Upper lobe of left lung (tissue), 6 donors: ENCODE data around the gene CHRNB4. TPM values are rescaled to one million over a fixed set of nuclear protein-coding genes. Genes with fewer than 3 reads are reported as not detected.

Experiments
- ATAC-seq, 2 donors: fragments of 200-7000 bp; cut with Tn5 transposase; one replicate each; pipeline ENCODE4 v1.9.1; 2022; ENCODE audit warnings: mild to moderate bottlenecking in 2 of 2, moderate library complexity in 2 of 2; ENCODE audit not compliant: low FRiP score in 2 of 2
- DNase-seq, 2 donors: peaks; one replicate each; pipeline ENCODE4 v3.0.0-alpha.2; 2019 to 2020
- H3K27ac ChIP-seq, 4 donors: fragments of 200-600 bp; sonication (generic); one replicate each; pipeline ENCODE4 v1.5.1; 2016 to 2019
- H3K27me3 ChIP-seq, 4 donors: fragments of 200-600 bp; sonication (generic); one replicate each; pipeline ENCODE4 v1.5.1; 2017 to 2019
- H3K36me3 ChIP-seq, 4 donors: fragments of 200-600 bp; sonication (generic); one replicate each; pipeline ENCODE4 v1.5.1; 2016 to 2019
- H3K4me1 ChIP-seq, 4 donors: fragments of 200-600 bp; sonication (generic); one replicate each; pipeline ENCODE4 v1.5.1; 2018 to 2019
- H3K4me3 ChIP-seq, 4 donors: fragments of 200-600 bp; sonication (generic); one replicate each; pipeline ENCODE4 v1.5.1; 2017 to 2019; ENCODE audit warnings: mild to moderate bottlenecking in 2 of 4, moderate library complexity in 1 of 4
- H3K9me3 ChIP-seq, 4 donors: fragments of 200-600 bp; sonication (generic); one replicate each; pipeline ENCODE4 v1.5.1; 2018 to 2019
- EP300 ChIP-seq, 4 donors: sonication (generic); formaldehyde crosslinking; IDR thresholded peaks; one replicate each; pipeline ENCODE4 v1.5.1; 2017; ENCODE audit warnings: antibody characterized with exemption in 4 of 4, control low read depth in 2 of 4
- POLR2A ChIP-seq, 4 donors: fragments of 450-650 bp; IDR thresholded peaks; one replicate each; pipeline ENCODE4 v1.5.1; 2016 to 2017; ENCODE audit warnings: antibody characterized with exemption in 4 of 4, mild to moderate bottlenecking in 2 of 4
- POLR2AphosphoS5 ChIP-seq, 2 donors: sonication (generic); formaldehyde crosslinking; IDR thresholded peaks; one replicate each; pipeline ENCODE4 v1.5.1; 2017; ENCODE audit warnings: antibody characterized with exemption in 2 of 2
- WGBS, 2 donors: methylation state at CpG; one replicate each; pipeline ENCODE4 v1.1.5; 2017 to 2018; 5-methylcytosine and 5-hydroxymethylcytosine counted together
- total RNA-seq, 6 donors: library from RNA; depleted of rRNA in 4 of 6; stranded (reverse); fragments of >200 nt in 4 of 6; gene quantifications; one replicate each; pipeline versions ENCODE4 v1.1.0 to v1.2.1, GENCODE V29; 2016 to 2021
- TF ChIP-seq, protein P1 (sequence below), 6 experiments: fragments of 450-650 bp in 4 of 6; fragments of 200-600 bp in 2 of 6; sonication (generic) in 2 of 6; IDR thresholded peaks; one replicate each; pipeline ENCODE4 v1.5.1; 2016 to 2019; ENCODE audit warnings: antibody characterized with exemption in 6 of 6
- donor health status: DM: no; HTN: no; CAD: no; lungs with moderate emphysema.
- donor health status: DM: no; HTN: yes; CAD: no; lungs with severe emphysema.

CHRNB4 gene
- total RNA-seq, 6 donors from 2014 or later, result not detected

DNA sequence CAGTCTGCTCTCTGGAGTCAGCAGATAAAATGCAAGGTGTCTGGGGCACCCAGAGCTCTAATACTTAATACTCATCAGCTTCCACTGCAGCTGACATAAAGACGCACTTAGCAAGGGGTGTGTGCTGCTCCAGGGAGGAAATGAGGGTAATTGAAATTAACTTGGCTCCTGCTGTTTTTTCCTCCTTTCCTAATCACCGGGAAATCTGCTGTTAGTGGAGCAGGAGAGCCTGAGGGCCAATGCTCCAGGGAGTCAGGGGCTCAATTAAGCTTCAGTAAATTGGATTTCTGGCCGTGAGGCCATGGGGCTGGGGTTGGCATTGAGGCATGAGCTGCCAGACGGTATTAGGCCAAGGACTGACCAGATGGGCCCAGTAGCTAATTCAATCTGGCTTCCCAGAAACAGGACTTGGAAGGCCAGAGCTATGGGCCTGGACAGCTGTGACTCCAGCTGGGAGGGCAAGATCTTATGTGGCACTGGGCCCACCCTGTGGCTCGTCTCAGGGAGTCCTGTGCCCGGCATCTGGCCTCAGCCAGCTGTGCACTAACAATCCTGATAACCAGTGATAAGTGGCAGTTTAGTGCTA is 30.7 kb upstream of the CHRNB4 start:
- ATAC-seq, result no peak
- Histone ChIP-seq H3K9me3 (no peaks in the 10 kb centered on the region), H3K4me1 (no peaks in the 10 kb centered on the region), H3K27me3 (no peaks in the 10 kb centered on the region), H3K27ac (no peak overlapping the region), H3K36me3 (no peaks in the 10 kb centered on the region), H3K4me3 (no peak overlapping the region)
- WGBS, 2 donors, result 63 to 64% methylated on average over 5 to 6 of the region's 6 CpGs
- TF ChIP-seq, protein P1, sequence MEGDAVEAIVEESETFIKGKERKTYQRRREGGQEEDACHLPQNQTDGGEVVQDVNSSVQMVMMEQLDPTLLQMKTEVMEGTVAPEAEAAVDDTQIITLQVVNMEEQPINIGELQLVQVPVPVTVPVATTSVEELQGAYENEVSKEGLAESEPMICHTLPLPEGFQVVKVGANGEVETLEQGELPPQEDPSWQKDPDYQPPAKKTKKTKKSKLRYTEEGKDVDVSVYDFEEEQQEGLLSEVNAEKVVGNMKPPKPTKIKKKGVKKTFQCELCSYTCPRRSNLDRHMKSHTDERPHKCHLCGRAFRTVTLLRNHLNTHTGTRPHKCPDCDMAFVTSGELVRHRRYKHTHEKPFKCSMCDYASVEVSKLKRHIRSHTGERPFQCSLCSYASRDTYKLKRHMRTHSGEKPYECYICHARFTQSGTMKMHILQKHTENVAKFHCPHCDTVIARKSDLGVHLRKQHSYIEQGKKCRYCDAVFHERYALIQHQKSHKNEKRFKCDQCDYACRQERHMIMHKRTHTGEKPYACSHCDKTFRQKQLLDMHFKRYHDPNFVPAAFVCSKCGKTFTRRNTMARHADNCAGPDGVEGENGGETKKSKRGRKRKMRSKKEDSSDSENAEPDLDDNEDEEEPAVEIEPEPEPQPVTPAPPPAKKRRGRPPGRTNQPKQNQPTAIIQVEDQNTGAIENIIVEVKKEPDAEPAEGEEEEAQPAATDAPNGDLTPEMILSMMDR (IDR thresholded peaks at IDR 0.05), result no peak
- TF ChIP-seq EP300 (IDR thresholded peaks at IDR 0.05), result no peak
- no peak for TF ChIP-seq POLR2A (IDR thresholded peaks at IDR 0.05)
- DNase-seq, result no peak

DNA sequence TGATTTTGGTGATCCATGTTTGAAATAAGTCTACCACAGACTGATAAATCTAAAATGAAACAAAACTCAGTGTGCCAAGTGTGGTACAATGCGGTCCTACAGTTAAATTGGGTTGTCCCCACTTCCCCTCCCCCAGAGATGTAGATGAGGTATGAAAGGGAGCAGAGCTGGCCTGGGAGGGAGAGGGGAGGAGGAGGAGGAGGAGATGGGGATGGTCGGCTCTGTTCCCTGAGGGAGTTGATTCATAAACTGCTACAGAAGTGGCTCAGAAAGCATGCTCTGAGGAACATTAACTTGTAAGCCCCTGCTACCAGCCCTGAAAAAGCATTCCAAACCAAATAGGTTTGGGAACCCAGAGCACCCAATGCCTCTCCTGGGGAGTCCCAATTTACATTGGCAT is 28.0 kb upstream of the CHRNB4 start:
- 54 to 65% methylated on average over 2 of the region's 2 CpGs for WGBS, 2 donors

DNA sequence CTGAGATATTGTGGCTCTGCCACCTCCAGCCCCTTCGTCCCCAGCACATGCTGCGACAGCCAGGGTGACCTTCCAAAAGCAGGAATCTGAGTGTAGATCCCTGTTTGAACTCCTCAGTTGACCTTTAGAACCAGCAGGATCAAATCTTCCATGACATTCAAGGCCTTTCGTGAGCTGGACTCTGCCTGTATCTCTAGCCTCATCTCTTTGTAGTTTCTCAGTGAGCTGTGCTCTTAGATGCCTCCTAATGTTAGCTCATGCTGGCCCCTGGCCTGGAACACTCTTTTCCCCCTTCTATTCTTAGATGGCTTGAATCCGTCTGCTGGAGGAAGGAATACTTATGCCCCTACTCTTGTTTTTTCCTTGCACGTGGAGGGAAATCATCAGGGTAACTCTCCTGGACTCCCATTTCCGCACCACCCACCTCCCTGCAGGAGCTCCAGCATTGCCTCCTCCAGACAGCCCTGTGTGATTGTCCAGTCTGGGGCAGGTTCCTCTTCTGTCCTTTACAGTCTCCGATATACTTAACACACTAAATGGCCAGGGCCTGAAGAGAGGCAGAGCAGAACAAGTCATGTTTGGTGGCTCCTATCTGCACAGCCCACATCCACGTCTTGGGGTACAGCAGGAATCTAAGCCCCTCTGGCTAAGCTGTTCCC is 26.7 kb upstream of the CHRNB4 start:
- ATAC-seq (no peak), DNase-seq (no peak)
- 89 to 90% methylated on average over 7 to 8 of the region's 8 CpGs for WGBS, 2 donors
- H3K9me3 ChIP-seq, result no peaks in the 10 kb centered on the region
- TF ChIP-seq, protein P1 (IDR thresholded peaks at IDR 0.05), result no peak
- TF ChIP-seq POLR2A (IDR thresholded peaks at IDR 0.05) (no peak), EP300 (IDR thresholded peaks at IDR 0.05) (no peak), POLR2AphosphoS5 (IDR thresholded peaks at IDR 0.05) (no peak)
- no peak overlapping the region for H3K4me3 ChIP-seq
- no peak overlapping the region for H3K27ac ChIP-seq
- no peaks in the 10 kb centered on the region for H3K4me1 ChIP-seq
- no peaks in the 10 kb centered on the region for H3K36me3 ChIP-seq
- no peaks in the 10 kb centered on the region for H3K27me3 ChIP-seq

More for the DNA sequence above, 28.0 kb upstream of the CHRNB4 start:
- no peaks in the 10 kb centered on the region for H3K4me1 ChIP-seq
- H3K27me3 ChIP-seq, result no peaks in the 10 kb centered on the region
- no peak overlapping the region for H3K27ac ChIP-seq
- no peaks in the 10 kb centered on the region for H3K9me3 ChIP-seq
- DNase-seq (no peak), ATAC-seq (no peak)
- no peak overlapping the region for H3K4me3 ChIP-seq
- H3K36me3 ChIP-seq, result no peaks in the 10 kb centered on the region
- no peak for TF ChIP-seq POLR2A (IDR thresholded peaks at IDR 0.05)
- no peak for TF ChIP-seq POLR2AphosphoS5 (IDR thresholded peaks at IDR 0.05)
- no peak for TF ChIP-seq EP300 (IDR thresholded peaks at IDR 0.05)
- TF ChIP-seq, protein P1 (IDR thresholded peaks at IDR 0.05), result no peak

DNA sequence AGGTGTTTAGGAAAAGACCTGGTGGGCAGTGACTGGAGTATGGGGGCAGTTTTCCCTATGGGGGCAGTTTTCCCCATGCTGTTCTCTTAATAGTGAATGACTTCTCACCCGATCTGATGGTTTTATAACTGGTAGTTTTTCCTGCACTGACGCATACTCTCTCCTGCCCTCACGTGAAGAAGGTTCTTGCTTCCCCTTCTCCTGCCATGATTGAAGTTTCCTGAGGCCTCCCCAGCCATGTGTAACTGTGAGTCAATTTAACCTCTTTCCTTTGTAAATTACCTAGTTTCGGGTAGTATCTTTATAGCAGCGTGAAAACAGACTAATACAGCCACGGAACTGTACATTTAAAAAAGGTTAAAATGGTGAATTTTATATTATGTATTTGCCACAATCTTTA is 25.0 kb upstream of the CHRNB4 start:
- no peak for TF ChIP-seq POLR2A (IDR thresholded peaks at IDR 0.05)
- no peak for TF ChIP-seq POLR2AphosphoS5 (IDR thresholded peaks at IDR 0.05)
- TF ChIP-seq EP300 (IDR thresholded peaks at IDR 0.05), result no peak
- TF ChIP-seq, protein P1 (IDR thresholded peaks at IDR 0.05), result no peak
- no peaks in the 10 kb centered on the region for H3K9me3 ChIP-seq
- no peak for DNase-seq
- H3K27ac ChIP-seq, result no peak overlapping the region
- H3K4me3 ChIP-seq, result no peak overlapping the region
- no peaks in the 10 kb centered on the region for H3K27me3 ChIP-seq
- WGBS, 2 donors, result 96% methylated on average over 6 of the region's 6 CpGs
- ATAC-seq, result no peak
- H3K36me3 ChIP-seq, result no peaks in the 10 kb centered on the region
- H3K4me1 ChIP-seq, result no peaks in the 10 kb centered on the region

DNA sequence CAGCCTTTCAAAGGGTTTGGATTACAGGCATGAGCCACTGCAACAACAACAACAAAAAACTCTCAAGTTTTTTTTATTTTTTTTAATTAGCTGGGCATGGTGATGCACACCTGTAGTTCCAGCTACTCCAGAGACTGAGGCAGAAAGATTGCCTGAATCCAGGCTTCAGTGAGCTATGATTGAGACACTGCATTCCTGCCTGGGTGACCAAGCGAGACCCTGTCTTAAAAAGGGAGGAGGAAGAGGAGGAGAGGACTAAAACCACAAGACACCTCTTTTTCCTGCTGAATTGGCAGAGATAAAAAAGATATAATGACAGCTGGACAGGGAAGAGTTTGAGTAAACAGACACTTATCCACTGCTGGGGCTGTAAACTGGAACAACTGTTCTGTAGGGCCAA is 22.7 kb upstream of the CHRNB4 start:
- ATAC-seq, result no peak
- Histone ChIP-seq H3K27ac (no peak overlapping the region), H3K27me3 (no peaks in the 10 kb centered on the region), H3K9me3 (no peaks in the 10 kb centered on the region), H3K36me3 (no peaks in the 10 kb centered on the region), H3K4me1 (no peaks in the 10 kb centered on the region), H3K4me3 (no peak overlapping the region)
- DNase-seq, result no peak
- TF ChIP-seq, protein P1 (IDR thresholded peaks at IDR 0.05), result no peak
- TF ChIP-seq POLR2AphosphoS5 (IDR thresholded peaks at IDR 0.05) (no peak), POLR2A (IDR thresholded peaks at IDR 0.05) (no peak)
- 79 to 91% methylated on average over 1 of the region's 1 CpG for WGBS, 2 donors
